MCF 10A (cell line): Measurements from ENCODE around the gene NKG7. TPM values are rescaled to one million over a fixed set of nuclear protein-coding genes. Genes with fewer than 3 reads are reported as not detected.
"Not testable (repeated sequence)": the region's sequence is repeated elsewhere in the genome, so short reads cannot be mapped to it uniquely, and the experiment has no call there.

Experiments
- BruUV-seq: library from RNA; stranded (reverse); fragments of 400-500 nt; replicated peaks from 2 replicates; lab custom pipeline; 2021; lab: Mats Ljungman, UMichigan
- CTCF ChIA-PET: fragments of 300-600 bp; sonication (Branson Sonifier 250); formaldehyde crosslinking; extraction: SDS; loops from one replicate; lab custom pipeline; 2021; ENCODE audit warnings: antibody characterized with exemption, inconsistent platforms; lab: Yijun Ruan, JAX
- POLR2A ChIA-PET: fragments of 300-600, 350-650 bp; sonication (Branson Sonifier 250); formaldehyde crosslinking; extraction: SDS; loops from one replicate; lab custom pipeline; 2020; ENCODE audit warnings: antibody characterized with exemption, inconsistent platforms; lab: Yijun Ruan, JAX
- DNase-seq: peaks from one replicate; pipeline ENCODE4 v3.0.0-alpha.2; 2018; ENCODE audit not compliant: unreplicated experiment
- H3K27ac Mint-ChIP-seq: one replicate; pipeline ENCODE4 v1.8.0; 2022; ENCODE audit warnings: mild to moderate bottlenecking, low read depth, mixed read lengths; ENCODE audit not compliant: unreplicated experiment
- H3K27me3 Mint-ChIP-seq: one replicate; pipeline ENCODE4 v1.8.0; 2022; ENCODE audit warnings: mixed read lengths; ENCODE audit not compliant: insufficient read depth, unreplicated experiment
- H3K36me3 Mint-ChIP-seq: one replicate; pipeline ENCODE4 v1.8.0; 2022; ENCODE audit warnings: mild to moderate bottlenecking, moderate library complexity, mixed read lengths; ENCODE audit not compliant: insufficient read depth, unreplicated experiment
- H3K4me1 Mint-ChIP-seq: one replicate; pipeline ENCODE4 v1.8.0; 2022; ENCODE audit warnings: mixed read lengths; ENCODE audit not compliant: insufficient read depth, unreplicated experiment
- H3K4me3 Mint-ChIP-seq: one replicate; pipeline ENCODE4 v1.8.0; 2022; ENCODE audit warnings: mild to moderate bottlenecking, moderate library complexity, mixed read lengths; ENCODE audit not compliant: unreplicated experiment
- H3K9me3 Mint-ChIP-seq: one replicate; pipeline ENCODE4 v1.8.0; 2022; ENCODE audit warnings: mixed read lengths; ENCODE audit not compliant: unreplicated experiment
- intact Hi-C: fragments of 100-400 bp; cut with micrococcal nuclease; formaldehyde crosslinking; loops from 2 replicates; pipeline ENCODE4 v1.14.1; 2022
- total RNA-seq: library from RNA; stranded (reverse); gene quantifications from 2 replicates; pipeline ENCODE4 v1.2.3, GENCODE V29; 2022
- TF ChIP-seq, protein P1 (sequence below): fragments of 200-600 bp; IDR thresholded peaks from one replicate; pipeline ENCODE4 v1.8.0; 2022; ENCODE audit warnings: antibody characterized with exemption, mild to moderate bottlenecking; ENCODE audit not compliant: unreplicated experiment

The NKG7 gene
- total RNA-seq, 1 experiment from 2014 or later, result not detected

DNA sequence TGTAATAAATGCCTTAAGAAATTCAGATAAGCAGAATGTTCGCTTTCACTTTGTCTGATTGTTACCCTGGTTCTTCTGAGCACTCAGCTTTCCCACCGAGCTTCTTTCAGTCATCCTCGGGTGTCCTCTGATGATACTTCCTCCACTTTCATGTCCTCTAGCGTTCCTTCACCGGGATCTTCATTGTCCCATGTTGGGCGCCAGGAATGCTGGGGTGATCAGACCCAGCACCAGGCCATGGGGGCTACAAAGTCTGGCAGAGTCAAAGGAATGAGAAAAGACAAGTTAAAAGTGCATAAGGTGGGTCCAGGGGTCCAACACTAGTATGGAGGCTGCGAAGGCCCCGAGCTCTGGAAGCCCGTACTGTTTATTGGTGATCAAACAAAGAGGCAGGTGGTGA lies 29.7 kb upstream of the NKG7 start:
- Mint-ChIP-seq H3K27ac (no peak overlapping the region), H3K4me1 (no peaks in the 10 kb centered on the region), H3K4me3 (no peak overlapping the region), H3K36me3 (no peaks in the 10 kb centered on the region), H3K27me3 (no peaks in the 10 kb centered on the region), H3K9me3 (peaks cover 21% of the 10 kb centered on the region)
- BruUV-seq, result no TSS peak
- CTCF ChIA-PET, result interaction anchor here (0.6 kb wide), 1 partner anchor 25 kb away, joined by 3 read pairs; no protein-coding TSS in a partner anchor
- POLR2A ChIA-PET, result no interaction called here
- intact Hi-C loops, result no loop called here
- TF ChIP-seq, protein P1, sequence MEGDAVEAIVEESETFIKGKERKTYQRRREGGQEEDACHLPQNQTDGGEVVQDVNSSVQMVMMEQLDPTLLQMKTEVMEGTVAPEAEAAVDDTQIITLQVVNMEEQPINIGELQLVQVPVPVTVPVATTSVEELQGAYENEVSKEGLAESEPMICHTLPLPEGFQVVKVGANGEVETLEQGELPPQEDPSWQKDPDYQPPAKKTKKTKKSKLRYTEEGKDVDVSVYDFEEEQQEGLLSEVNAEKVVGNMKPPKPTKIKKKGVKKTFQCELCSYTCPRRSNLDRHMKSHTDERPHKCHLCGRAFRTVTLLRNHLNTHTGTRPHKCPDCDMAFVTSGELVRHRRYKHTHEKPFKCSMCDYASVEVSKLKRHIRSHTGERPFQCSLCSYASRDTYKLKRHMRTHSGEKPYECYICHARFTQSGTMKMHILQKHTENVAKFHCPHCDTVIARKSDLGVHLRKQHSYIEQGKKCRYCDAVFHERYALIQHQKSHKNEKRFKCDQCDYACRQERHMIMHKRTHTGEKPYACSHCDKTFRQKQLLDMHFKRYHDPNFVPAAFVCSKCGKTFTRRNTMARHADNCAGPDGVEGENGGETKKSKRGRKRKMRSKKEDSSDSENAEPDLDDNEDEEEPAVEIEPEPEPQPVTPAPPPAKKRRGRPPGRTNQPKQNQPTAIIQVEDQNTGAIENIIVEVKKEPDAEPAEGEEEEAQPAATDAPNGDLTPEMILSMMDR, result no peak
- DNase-seq, result no peak

DNA sequence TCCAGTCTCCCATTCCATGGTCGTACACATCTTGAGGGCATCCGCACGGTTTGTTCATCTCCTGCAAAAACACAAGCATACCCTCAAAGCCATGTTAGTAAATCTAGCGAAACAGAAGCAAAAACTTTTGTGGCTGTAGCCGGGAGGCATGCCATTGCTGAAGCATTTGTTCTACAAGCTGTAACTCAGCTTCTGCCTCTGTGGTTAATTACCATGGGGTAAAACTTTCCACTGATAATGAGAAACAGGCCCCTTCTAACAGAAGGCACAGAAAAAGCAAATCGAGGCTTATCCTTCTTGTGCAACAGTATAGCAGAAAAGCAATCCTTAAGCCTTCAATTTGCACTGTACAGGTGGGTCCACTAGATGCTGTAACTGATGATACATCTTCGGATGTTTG lies 27.5 kb upstream of the NKG7 start:
- H3K27ac Mint-ChIP-seq, H3K27me3 Mint-ChIP-seq, H3K36me3 Mint-ChIP-seq, BruUV-seq, POLR2A ChIA-PET, H3K4me3 Mint-ChIP-seq, DNase-seq, H3K4me1 Mint-ChIP-seq: not testable (repeated sequence)
- intact Hi-C loops, result loop anchor here (2.0 kb wide), 1 partner anchor 61 kb away; no protein-coding TSS in a partner anchor
- H3K9me3 Mint-ChIP-seq, result peaks cover 21% of the 10 kb centered on the region
- CTCF ChIA-PET, result interaction anchor here (0.6 to 1.8 kb wide), 5 partner anchors 11 to 257 kb away, joined by 3 to 10 read pairs (median 3); no protein-coding TSS in a partner anchor

DNA sequence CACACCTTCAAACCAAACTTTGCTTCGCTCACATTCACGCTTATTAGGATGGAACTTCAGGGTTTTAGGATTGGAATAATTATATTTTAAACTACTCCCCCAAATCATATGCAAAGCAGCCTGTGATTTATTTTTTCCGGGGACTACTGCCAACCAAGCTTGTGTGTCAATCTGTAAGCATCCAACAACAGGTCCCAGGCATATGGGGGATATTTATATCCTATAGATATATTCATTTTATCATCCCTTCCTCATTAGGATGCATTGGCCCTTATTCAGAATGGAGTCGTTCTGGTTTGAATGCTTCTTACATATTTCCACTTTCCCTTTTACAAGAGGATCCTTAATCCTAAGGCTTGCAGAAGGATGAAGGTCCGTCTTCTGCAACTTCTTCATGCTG lies 26.8 kb upstream of the NKG7 start:
- H3K27ac Mint-ChIP-seq, result no peak overlapping the region
- H3K4me3 Mint-ChIP-seq, result no peak overlapping the region
- peaks cover 7% of the 10 kb centered on the region for H3K4me1 Mint-ChIP-seq
- no peaks in the 10 kb centered on the region for H3K27me3 Mint-ChIP-seq
- intact Hi-C loops, result loop anchor here (2.0 kb wide), 1 partner anchor 60 kb away; no protein-coding TSS in a partner anchor
- H3K36me3 Mint-ChIP-seq, result no peaks in the 10 kb centered on the region
- ChIA-PET POLR2A (no interaction called here), CTCF (interaction anchor here (0.9 to 4.9 kb wide), 13 partner anchors 9 to 261 kb away, joined by 3 to 28 read pairs (median 7); partner anchors contain the start of gene NKG7)
- no TSS peak for BruUV-seq
- H3K9me3 Mint-ChIP-seq, result peaks cover 21% of the 10 kb centered on the region
- DNase-seq, result no peak
- TF ChIP-seq, protein P1, result no peak

DNA sequence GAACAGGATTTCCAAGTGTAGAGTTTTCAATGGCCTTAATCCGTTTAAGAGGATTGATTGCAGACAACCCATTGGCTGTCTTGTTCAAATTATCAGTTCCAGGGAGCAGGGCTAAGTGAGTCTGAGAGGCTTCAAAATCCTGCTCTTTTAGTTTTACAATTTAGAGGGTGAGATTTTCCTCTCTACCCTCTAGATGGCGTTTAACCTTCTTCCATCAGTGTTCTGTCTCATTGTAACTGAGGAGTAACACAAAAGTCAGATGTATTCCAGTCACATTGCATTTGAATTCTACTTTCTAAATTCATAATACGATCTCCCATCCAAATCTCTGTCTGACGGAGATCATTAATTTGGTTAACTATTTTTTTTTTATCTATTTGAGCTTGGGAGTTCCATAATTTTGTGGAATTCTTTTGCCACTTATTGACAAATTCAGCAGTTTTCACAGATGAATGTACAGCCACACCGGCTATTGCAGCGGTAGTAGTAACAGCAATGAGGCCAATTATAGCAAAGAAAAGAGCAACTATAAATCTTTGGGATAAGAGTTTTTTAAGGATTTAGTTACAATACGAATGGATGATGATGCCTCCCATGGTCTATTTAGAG lies 25.7 kb upstream of the NKG7 start:
- H3K4me3 Mint-ChIP-seq, result no peak overlapping the region
- DNase-seq, result peak; percentile 43

DNA sequence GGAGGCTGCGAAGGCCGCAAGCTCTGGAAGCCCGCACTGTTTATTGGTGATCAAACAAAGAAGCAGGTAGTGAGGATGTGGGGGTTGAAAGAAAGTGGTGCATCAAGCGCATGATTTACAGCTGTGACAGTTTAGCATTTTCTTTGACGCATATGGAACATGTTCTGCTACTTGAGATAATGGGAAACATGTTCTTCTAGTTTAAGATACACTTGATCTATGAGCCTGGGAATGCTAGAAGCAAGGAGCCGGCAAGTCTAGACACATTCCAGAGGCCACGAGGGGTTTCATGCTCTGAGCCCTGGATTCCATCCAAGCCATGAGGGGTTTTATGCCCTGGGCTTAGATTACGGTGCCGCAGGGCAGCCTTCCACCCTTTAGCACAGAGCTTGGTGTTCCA lies 25.0 kb upstream of the NKG7 start:
- ChIA-PET POLR2A (interaction anchor here (1.6 kb wide), 1 partner anchor 9 kb away, joined by 3 read pairs; no protein-coding TSS in a partner anchor), CTCF (interaction anchor here (0.5 to 4.9 kb wide), 28 partner anchors 8 to 387 kb away, joined by 3 to 28 read pairs (median 5); partner anchors contain the start of gene SIGLEC10)
- DNase-seq, H3K4me1 Mint-ChIP-seq, H3K27ac Mint-ChIP-seq, H3K27me3 Mint-ChIP-seq, BruUV-seq, H3K36me3 Mint-ChIP-seq, intact Hi-C loops, H3K4me3 Mint-ChIP-seq: not testable (repeated sequence)
- H3K9me3 Mint-ChIP-seq, result peaks cover 10% of the 10 kb centered on the region

More for the DNA sequence above, 25.7 kb upstream of the NKG7 start:
- H3K27ac Mint-ChIP-seq, result no peak overlapping the region
- H3K4me1 Mint-ChIP-seq, result peaks cover 7% of the 10 kb centered on the region
- POLR2A ChIA-PET, result no interaction called here
- CTCF ChIA-PET, result interaction anchor here (0.6 to 4.9 kb wide), 35 partner anchors 8 to 387 kb away, joined by 3 to 28 read pairs (median 4); partner anchors contain the start of genes NKG7 and SIGLEC10
- no peaks in the 10 kb centered on the region for H3K36me3 Mint-ChIP-seq
- TF ChIP-seq, protein P1, result peak; percentile 30
- BruUV-seq, result no TSS peak
- H3K9me3 Mint-ChIP-seq, result peaks cover 13% of the 10 kb centered on the region
- H3K27me3 Mint-ChIP-seq, result no peaks in the 10 kb centered on the region
- intact Hi-C loops, result loop anchor here (1.0 to 2.0 kb wide), 3 partner anchors 59 to 259 kb away; no protein-coding TSS in a partner anchor
